ENCODE data around the gene ZNF224.

- TF ChIP-seq, protein P1, sequence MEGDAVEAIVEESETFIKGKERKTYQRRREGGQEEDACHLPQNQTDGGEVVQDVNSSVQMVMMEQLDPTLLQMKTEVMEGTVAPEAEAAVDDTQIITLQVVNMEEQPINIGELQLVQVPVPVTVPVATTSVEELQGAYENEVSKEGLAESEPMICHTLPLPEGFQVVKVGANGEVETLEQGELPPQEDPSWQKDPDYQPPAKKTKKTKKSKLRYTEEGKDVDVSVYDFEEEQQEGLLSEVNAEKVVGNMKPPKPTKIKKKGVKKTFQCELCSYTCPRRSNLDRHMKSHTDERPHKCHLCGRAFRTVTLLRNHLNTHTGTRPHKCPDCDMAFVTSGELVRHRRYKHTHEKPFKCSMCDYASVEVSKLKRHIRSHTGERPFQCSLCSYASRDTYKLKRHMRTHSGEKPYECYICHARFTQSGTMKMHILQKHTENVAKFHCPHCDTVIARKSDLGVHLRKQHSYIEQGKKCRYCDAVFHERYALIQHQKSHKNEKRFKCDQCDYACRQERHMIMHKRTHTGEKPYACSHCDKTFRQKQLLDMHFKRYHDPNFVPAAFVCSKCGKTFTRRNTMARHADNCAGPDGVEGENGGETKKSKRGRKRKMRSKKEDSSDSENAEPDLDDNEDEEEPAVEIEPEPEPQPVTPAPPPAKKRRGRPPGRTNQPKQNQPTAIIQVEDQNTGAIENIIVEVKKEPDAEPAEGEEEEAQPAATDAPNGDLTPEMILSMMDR (IDR thresholded peaks at IDR 0.05 in 4 of 5, conservative IDR thresholded peaks at IDR 0.05 in 1 of 5): no peak
- TF ChIP-seq POLR2A (IDR thresholded peaks at IDR 0.05): no peak
Measured at GRCh38 chr19:44051650-44052402, 42.3 kb upstream of the ZNF224 start, which contains the start of gene ZNF223.
